ENCODE results near the gene MINDY2. TPM values are rescaled to one million over a fixed set of nuclear protein-coding genes. Genes with fewer than 3 reads are reported as not detected.
"Not testable (repeated sequence)": the region's sequence is repeated elsewhere in the genome, so short reads cannot be mapped to it uniquely, and the experiment has no call there.

The MINDY2 gene
- polyA plus RNA-seq, 3 donors from 2014 or later, result 9.4 to 22.6 (median 16.5) TPM

GRCh38 chr15:58761010-58761388, 10.1 kb upstream of the MINDY2 start:
- peaks cover 19 to 20% of the 10 kb centered on the region in 2 donors for H3K4me1 Mint-ChIP-seq
- peaks cover 0 to 7% (median 4%) of the 10 kb centered on the region in 6 donors for H3K9me3 Mint-ChIP-seq
- H3K27ac Mint-ChIP-seq, result no peak overlapping the region
- H3K36me3 Mint-ChIP-seq, result peaks cover 0 to 4% (median 0%) of the 10 kb centered on the region in 3 donors
- peaks cover 0 to 9% (median 5%) of the 10 kb centered on the region in 3 donors for H3K27me3 Mint-ChIP-seq (ENCODE audit: low read depth in 3 of 3)
- peak overlapping the region in 3 of 5 donors; percentile 62 to 72 (median 64) for H3K4me3 Mint-ChIP-seq
- peak in 1 of 3 donors; percentile 7 for DNase-seq

GRCh38 chr15:58762285-58762684, 8.8 kb upstream of the MINDY2 start:
- DNase-seq, result no peak
- peak overlapping the region in 3 of 6 donors; percentile 41 to 69 (median 61) for H3K27ac Mint-ChIP-seq
- H3K4me3 Mint-ChIP-seq, result peak overlapping the region in 1 of 5 donors; percentile 28
- peaks cover 0 to 7% (median 3%) of the 10 kb centered on the region in 3 donors for H3K27me3 Mint-ChIP-seq (ENCODE audit: low read depth in 3 of 3)
- peaks cover 19 to 20% of the 10 kb centered on the region in 2 donors for H3K4me1 Mint-ChIP-seq
- peaks cover 0 to 7% (median 4%) of the 10 kb centered on the region in 6 donors for H3K9me3 Mint-ChIP-seq
- peaks cover 0 to 4% (median 0%) of the 10 kb centered on the region in 3 donors for H3K36me3 Mint-ChIP-seq

DNA sequence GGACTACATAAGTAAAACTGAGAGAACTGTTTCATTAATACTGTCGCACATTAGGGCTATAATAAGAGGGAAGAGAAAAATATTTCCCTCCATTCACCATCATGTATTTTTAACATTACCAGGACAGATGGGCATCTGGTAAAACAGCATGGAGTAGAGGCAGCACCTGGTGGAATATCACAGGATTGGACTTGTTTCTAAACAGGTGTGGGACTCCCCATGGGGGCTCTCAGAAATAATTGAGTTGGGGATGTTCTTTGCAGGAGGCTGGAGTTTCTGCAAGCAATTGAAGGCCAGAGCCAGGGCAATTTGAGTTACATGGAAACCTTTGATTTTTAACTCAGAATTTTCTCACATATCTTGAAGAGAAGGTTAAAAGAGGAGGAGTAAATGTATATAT, 8.4 kb upstream of the MINDY2 start:
- H3K4me3 Mint-ChIP-seq, result peak overlapping the region in 1 of 5 donors; percentile 28
- H3K36me3 Mint-ChIP-seq, result peaks cover 0 to 4% (median 0%) of the 10 kb centered on the region in 3 donors
- peaks cover 0 to 7% (median 4%) of the 10 kb centered on the region in 6 donors for H3K9me3 Mint-ChIP-seq
- no peak for DNase-seq
- peaks cover 0 to 3% (median 2%) of the 10 kb centered on the region in 3 donors for H3K27me3 Mint-ChIP-seq (ENCODE audit: low read depth in 3 of 3)
- peak overlapping the region in 2 of 6 donors; percentile 41 to 69 for H3K27ac Mint-ChIP-seq
- H3K4me1 Mint-ChIP-seq, result peaks cover 19 to 20% of the 10 kb centered on the region in 2 donors

GRCh38 chr15:58764468-58764867, 6.6 kb upstream of the MINDY2 start:
- Mint-ChIP-seq H3K4me1 (peaks cover 19 to 20% of the 10 kb centered on the region in 2 donors), H3K27me3 (ENCODE audit: low read depth in 3 of 3) (peaks cover 0 to 2% (median 2%) of the 10 kb centered on the region in 3 donors), H3K4me3 (no peak overlapping the region), H3K27ac (no peak overlapping the region), H3K36me3 (peaks cover 0 to 4% (median 0%) of the 10 kb centered on the region in 3 donors), H3K9me3 (peaks cover 0 to 7% (median 4%) of the 10 kb centered on the region in 6 donors)
- DNase-seq, result no peak

DNA sequence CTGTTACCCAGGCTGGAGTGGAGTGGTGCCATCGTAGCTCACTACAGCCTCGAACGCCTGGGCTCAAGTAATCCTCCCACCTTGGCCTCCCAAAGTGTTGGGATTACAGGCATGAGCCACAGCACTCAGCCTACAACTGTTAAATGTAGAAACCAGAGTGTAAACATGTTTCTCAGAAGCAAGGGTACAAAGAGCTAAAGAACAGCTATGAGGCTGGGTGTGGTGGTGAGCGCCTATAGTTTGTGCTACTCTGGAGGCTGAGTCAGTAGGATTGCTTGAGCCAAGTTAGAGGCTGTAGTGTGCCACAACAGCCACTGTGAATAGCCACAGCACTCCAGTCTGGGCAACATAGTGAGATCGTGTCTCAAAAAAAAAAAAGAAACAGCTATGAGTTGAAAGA, 4.8 kb upstream of the MINDY2 start:
- H3K4me1 Mint-ChIP-seq, result peaks cover 16 to 19% of the 10 kb centered on the region in 2 donors
- H3K36me3 Mint-ChIP-seq, result peaks cover 0 to 4% (median 0%) of the 10 kb centered on the region in 3 donors
- peaks cover 0 to 2% (median 2%) of the 10 kb centered on the region in 3 donors for H3K27me3 Mint-ChIP-seq (ENCODE audit: low read depth in 3 of 3)
- H3K27ac Mint-ChIP-seq, result no peak overlapping the region
- DNase-seq, result no peak
- H3K9me3 Mint-ChIP-seq, result peaks cover 0 to 7% (median 4%) of the 10 kb centered on the region in 6 donors
- H3K4me3 Mint-ChIP-seq, result no peak overlapping the region

DNA sequence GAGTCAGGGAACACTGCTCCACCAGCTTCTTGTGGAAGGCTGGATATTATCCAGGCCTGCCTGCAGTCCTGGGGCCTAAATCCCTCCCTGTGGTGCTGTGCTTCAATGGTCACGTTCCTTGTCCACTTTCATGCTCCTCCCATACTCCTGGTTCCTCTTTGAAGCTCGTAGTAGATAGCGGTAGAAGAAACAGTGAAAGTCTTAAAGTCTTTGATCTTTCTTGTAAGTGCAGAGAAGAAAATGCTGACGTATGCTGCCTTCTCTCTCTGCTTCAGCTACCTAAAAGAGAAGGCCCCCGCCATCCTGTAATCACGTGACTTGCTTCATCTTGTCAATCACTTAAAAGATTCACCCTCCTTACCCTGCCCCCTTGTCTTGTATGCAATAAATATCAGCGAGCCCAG, 2.5 kb upstream of the MINDY2 start:
- not testable (repeated sequence) for H3K9me3 Mint-ChIP-seq; H3K4me3 Mint-ChIP-seq; DNase-seq; H3K36me3 Mint-ChIP-seq; H3K27me3 Mint-ChIP-seq (ENCODE audit: low read depth in 3 of 3); H3K27ac Mint-ChIP-seq
- H3K4me1 Mint-ChIP-seq, result peaks cover 8 to 19% of the 10 kb centered on the region in 2 donors

- peaks cover 0 to 2% (median 0%) of the 10 kb centered on the region in 3 donors for H3K27me3 Mint-ChIP-seq (ENCODE audit: low read depth in 3 of 3)
- H3K9me3 Mint-ChIP-seq, result no peaks in the 10 kb centered on the region
- H3K27ac Mint-ChIP-seq, result peak overlapping the region; percentile 84 to 94 (median 93)
- H3K36me3 Mint-ChIP-seq, result no peaks in the 10 kb centered on the region
- H3K4me3 Mint-ChIP-seq, result no peak overlapping the region
- H3K4me1 Mint-ChIP-seq, result peaks cover 8 to 19% of the 10 kb centered on the region in 2 donors
- DNase-seq, result peak in 1 of 3 donors; percentile 58
Observed at GRCh38 chr15:58770519-58770856, 614 bp upstream of the MINDY2 start.

- no peaks in the 10 kb centered on the region for H3K36me3 Mint-ChIP-seq
- peaks cover 0 to 2% (median 0%) of the 10 kb centered on the region in 3 donors for H3K27me3 Mint-ChIP-seq (ENCODE audit: low read depth in 3 of 3)
- no peaks in the 10 kb centered on the region for H3K9me3 Mint-ChIP-seq
- H3K4me1 Mint-ChIP-seq, result peaks cover 8 to 19% of the 10 kb centered on the region in 2 donors
- no peak overlapping the region for H3K4me3 Mint-ChIP-seq
- H3K27ac Mint-ChIP-seq, result peak overlapping the region; percentile 84 to 94 (median 93)
- DNase-seq, result peak in 2 of 3 donors; percentile 16 to 30
Observed at GRCh38 chr15:58771621-58772250, 634 bp downstream of the MINDY2 start.

DNA sequence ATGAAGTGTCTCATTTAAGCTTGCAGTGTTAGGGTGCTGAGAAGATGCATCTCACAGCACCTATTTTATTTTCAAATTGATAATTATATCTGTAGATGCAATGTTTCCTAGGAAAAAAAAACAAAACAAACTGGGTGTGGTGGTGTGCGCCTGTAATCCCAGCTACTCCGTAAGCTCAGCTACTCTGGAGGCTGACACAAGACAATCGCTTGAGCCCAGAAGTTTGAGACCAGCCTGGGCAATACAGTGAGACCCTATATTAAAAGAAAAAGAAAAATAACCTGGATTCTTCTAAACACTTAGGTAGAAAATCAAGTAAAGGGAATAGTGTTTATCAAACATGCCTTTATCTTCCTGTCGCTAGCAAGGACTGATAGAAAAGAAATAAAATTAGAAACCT, 1.9 kb downstream of the MINDY2 start:
- peaks cover 0 to 2% (median 0%) of the 10 kb centered on the region in 3 donors for H3K27me3 Mint-ChIP-seq (ENCODE audit: low read depth in 3 of 3)
- H3K9me3 Mint-ChIP-seq, result no peaks in the 10 kb centered on the region
- H3K4me1 Mint-ChIP-seq, result peaks cover 8 to 25% of the 10 kb centered on the region in 2 donors
- H3K27ac Mint-ChIP-seq, result peak overlapping the region in 1 of 6 donors; percentile 84
- no peak for DNase-seq
- H3K36me3 Mint-ChIP-seq, result peaks cover 0 to 3% (median 0%) of the 10 kb centered on the region in 3 donors
- no peak overlapping the region for H3K4me3 Mint-ChIP-seq

GRCh38 chr15:58775402-58775801, 4.3 kb downstream of the MINDY2 start:
- Mint-ChIP-seq H3K36me3 (peaks cover 0 to 6% (median 6%) of the 10 kb centered on the region in 3 donors), H3K4me1 (peaks cover 4 to 24% of the 10 kb centered on the region in 2 donors), H3K27me3 (ENCODE audit: low read depth in 3 of 3) (no peaks in the 10 kb centered on the region), H3K9me3 (no peaks in the 10 kb centered on the region), H3K27ac (no peak overlapping the region), H3K4me3 (no peak overlapping the region)
- no peak for DNase-seq

DNA sequence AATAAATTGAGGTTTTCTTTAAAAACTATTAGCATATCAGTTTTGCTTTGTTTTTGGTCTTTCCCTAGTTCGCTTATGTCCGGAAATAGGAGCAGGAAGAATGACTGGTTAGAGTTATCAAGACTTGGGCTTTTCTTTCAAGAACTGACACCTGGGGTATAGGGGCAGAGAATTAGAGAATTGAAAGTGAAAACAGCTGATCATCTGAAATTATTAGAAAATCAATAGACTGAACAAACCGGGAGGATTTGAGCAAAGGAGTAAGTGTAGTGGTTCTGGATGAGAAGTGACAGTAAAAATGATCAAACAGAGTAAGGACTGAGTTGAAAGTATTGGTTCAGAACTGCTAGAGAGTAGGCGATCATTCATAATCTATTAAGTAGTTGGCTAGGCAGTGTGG, 6.0 kb downstream of the MINDY2 start:
- no peak for DNase-seq
- Mint-ChIP-seq H3K9me3 (no peaks in the 10 kb centered on the region), H3K36me3 (peaks cover 0 to 6% (median 6%) of the 10 kb centered on the region in 3 donors), H3K27ac (no peak overlapping the region), H3K27me3 (ENCODE audit: low read depth in 3 of 3) (no peaks in the 10 kb centered on the region), H3K4me3 (no peak overlapping the region), H3K4me1 (peaks cover 0 to 19% of the 10 kb centered on the region in 2 donors)

- no peak for DNase-seq
Observed at GRCh38 chr15:58779554-58779953, 8.5 kb downstream of the MINDY2 start.

GRCh38 chr15:58785355-58785754, 14.3 kb downstream of the MINDY2 start:
- Mint-ChIP-seq H3K4me1 (peaks cover 4 to 7% of the 10 kb centered on the region in 2 donors), H3K27me3 (ENCODE audit: low read depth in 3 of 3) (no peaks in the 10 kb centered on the region), H3K9me3 (no peaks in the 10 kb centered on the region), H3K36me3 (peaks cover 3 to 11% (median 8%) of the 10 kb centered on the region in 3 donors), H3K27ac (no peak overlapping the region), H3K4me3 (no peak overlapping the region)
- DNase-seq, result no peak

More at GRCh38 chr15:58779554-58779953, 8.5 kb downstream of the MINDY2 start:
- Mint-ChIP-seq H3K36me3 (peaks cover 0 to 6% (median 6%) of the 10 kb centered on the region in 3 donors), H3K27me3 (ENCODE audit: low read depth in 3 of 3) (no peaks in the 10 kb centered on the region), H3K27ac (peak overlapping the region in 1 of 6 donors; percentile 57), H3K4me3 (no peak overlapping the region), H3K4me1 (peaks cover 0 to 12% of the 10 kb centered on the region in 2 donors), H3K9me3 (no peaks in the 10 kb centered on the region)

DNA sequence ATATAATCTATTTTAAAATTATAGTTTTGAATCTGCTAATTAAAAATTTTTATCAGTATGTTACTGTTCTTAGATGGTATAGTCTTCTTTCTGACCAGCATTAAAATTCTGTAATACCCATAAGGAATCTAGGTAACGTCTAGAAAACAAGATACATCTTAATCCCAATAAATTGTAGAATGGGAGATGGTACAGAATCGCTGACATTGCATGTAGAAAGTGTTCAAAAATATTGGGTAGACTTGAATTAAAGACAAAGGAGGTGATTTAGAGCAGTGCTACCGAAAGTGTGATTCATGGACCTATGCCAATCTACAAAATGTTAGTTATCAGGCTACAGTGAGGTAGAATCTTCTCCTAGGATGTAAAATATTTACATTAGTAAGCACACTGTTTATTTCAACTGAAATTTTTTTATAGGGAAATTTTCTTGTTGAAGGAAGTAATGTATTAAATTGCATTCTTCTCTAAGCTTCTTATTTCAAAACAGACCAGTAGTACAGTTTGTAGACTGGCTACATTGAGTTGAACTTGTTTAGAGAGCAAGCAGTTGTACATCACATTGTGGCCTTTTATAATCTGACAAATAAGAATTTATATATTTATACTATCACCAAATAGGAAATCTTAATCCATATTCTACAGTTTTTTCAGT, 17.1 kb downstream of the MINDY2 start:
- Mint-ChIP-seq H3K36me3 (peaks cover 14 to 23% (median 17%) of the 10 kb centered on the region in 3 donors), H3K27ac (peak overlapping the region in 1 of 6 donors; percentile 53), H3K27me3 (ENCODE audit: low read depth in 3 of 3) (peaks cover 0 to 1% (median 0%) of the 10 kb centered on the region in 3 donors), H3K9me3 (peaks cover 0 to 2% (median 0%) of the 10 kb centered on the region in 6 donors), H3K4me1 (peaks cover 7% of the 10 kb centered on the region in 2 donors), H3K4me3 (no peak overlapping the region)
- no peak for DNase-seq

Measured in immature natural killer cell (primary cell).